ENCODE measurements around the gene FSTL3. TPM values are rescaled to one million over a fixed set of nuclear protein-coding genes. Genes with fewer than 3 reads are reported as not detected.
"Not testable (repeated sequence)": the region's sequence is repeated elsewhere in the genome, so short reads cannot be mapped to it uniquely, and the experiment has no call there.

FSTL3 gene
- total and polyA plus RNA-seq, 5 experiments from 2014 or later: 2.4 to 4.2 (median 3.0) TPM

DNA sequence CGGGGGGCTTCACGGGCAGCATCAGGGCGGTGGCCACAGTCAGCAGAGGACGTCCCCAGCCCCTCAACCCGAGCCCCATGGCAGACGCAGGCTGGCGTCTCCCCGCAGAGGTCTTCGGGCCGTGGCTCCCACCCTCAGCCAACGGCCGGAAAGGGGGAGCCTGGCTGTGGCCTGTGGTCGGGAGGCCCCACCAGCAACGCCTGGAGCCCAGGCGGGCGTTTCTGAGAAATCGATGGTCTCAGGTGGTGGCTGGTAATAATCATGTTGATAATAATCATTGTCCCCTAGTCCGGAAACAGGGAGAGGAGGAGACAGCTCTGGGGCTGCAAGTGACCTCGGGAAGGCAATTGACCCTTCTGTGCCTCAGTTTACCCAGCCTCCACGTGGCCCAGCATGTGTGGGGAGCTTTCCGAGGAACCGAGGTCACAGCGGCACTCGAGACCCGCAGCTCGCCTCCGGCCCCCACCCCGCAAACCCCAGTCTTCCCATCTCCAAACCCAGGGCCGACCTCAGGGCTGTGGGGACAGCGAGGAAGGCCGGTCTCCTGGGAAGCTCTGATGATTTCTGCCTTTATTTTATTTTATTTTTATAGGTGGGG is 19.3 kb downstream of the FSTL3 start, which contains the start of gene PRSS57:
Gene PRSS57, minus strand, starts transcription at position 101 of the 598 bp plus-strand sequence. Its CDS starts 22 bp downstream, at position 79.
- ATAC-seq (peak in 1 of 2 donors; percentile 23), DNase-seq (no peak)
- Mint-ChIP-seq H3K27ac (no peak within 1 kb of the TSS), H3K4me3 (peak within 1 kb of the TSS in 3 of 10 donors; percentile 26 to 51 (median 41)), H3K36me3 (no peaks in the 10 kb centered on the region), H3K4me1 (peaks cover 1 to 8% (median 5%) of the 10 kb centered on the region in 4 donors), H3K27me3 (peaks cover 1 to 42% (median 7%) of the 10 kb centered on the region in 5 donors), H3K9me3 (no peaks in the 10 kb centered on the region)
- POLR2A ChIA-PET: interaction anchor here (0.7 kb wide), 1 partner anchor 18 kb away, joined by 4 read pairs; no protein-coding TSS in a partner anchor

DNA sequence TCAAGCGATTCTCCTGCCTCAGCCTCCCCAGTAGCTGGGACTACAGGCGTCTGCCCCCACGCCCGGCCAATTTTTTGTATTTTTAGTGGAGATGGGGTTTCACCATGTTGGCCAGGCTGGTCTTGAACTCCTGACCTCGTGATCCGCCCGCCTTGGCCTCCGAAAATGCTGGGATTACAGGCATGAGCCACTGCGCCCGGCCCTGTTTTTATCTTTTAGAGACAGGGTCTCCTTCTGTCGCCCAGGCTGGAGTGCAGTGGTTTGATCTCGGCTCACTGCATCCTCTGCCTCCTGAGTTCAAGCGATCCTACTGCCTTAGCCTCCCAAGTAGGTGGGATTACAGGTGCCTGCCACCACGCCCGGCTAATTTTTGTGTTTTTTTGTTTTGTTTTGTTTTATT is 22.3 kb downstream of the FSTL3 start:
- H3K27ac Mint-ChIP-seq, H3K9me3 Mint-ChIP-seq, DNase-seq, H3K36me3 Mint-ChIP-seq, H3K4me3 Mint-ChIP-seq, ATAC-seq: not testable (repeated sequence)
- POLR2A ChIA-PET: interaction anchor here (1.0 kb wide), 1 partner anchor 19 kb away, joined by 3 read pairs; no protein-coding TSS in a partner anchor
- peaks cover 3 to 53% (median 10%) of the 10 kb centered on the region in 5 donors for H3K27me3 Mint-ChIP-seq
- peaks cover 5 to 21% (median 12%) of the 10 kb centered on the region in 4 donors for H3K4me1 Mint-ChIP-seq

DNA sequence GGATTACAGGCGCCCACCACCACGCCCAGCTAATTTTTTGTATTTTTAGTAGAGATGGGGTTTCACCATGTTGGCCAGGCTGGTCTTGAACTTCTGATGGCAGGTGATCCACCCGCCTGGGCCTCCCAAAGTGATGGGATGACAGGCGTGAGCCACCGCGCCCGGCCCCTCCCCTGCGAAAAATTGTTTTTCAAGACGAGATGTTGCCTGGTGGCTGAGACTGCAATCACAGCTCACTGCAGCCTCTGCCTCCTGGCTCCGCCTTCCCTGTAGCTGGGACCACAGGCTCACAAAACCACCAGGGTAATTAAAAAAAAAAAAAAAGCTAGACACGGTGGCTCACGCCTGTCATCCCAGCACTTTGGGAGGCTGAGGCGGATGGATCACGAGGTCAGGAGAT is 23.7 kb downstream of the FSTL3 start:
- H3K36me3 Mint-ChIP-seq, H3K4me3 Mint-ChIP-seq, H3K9me3 Mint-ChIP-seq, H3K27ac Mint-ChIP-seq: not testable (repeated sequence)
- DNase-seq: peak in 2 of 10 donors; percentile 25 to 29
- peaks cover 3 to 51% (median 10%) of the 10 kb centered on the region in 5 donors for H3K27me3 Mint-ChIP-seq
- peak in 1 of 2 donors; percentile 29 for ATAC-seq
- POLR2A ChIA-PET: interaction anchor here (0.6 to 1.0 kb wide), 2 partner anchors 21 to 575 kb away, joined by 3 read pairs; partner anchors contain the start of gene FAM174C
- H3K4me1 Mint-ChIP-seq: peaks cover 4 to 24% (median 17%) of the 10 kb centered on the region in 4 donors

DNA sequence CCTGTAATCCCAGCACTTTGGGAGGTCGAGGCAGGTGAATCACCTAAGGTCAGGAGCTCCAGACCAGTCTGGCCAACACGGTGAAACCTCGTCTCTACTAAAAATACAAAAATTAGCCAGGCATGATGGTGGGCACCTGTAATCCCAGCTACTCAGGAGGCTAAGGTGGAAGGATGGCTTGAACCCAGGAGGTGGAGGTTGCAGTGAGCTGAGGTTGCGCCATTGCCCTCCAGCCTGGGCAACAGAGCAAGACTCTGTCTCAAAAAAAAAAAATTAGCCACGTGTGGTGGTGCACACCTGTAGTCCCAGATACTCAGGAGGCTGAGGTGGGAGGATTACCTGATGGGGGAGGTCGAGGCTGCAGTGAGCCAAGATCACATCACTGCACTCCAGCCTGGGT is 26.7 kb downstream of the FSTL3 start:
- Mint-ChIP-seq H3K27ac (peak overlapping the region in 1 of 10 donors; percentile 4), H3K4me1 (peaks cover 4 to 19% (median 15%) of the 10 kb centered on the region in 4 donors), H3K27me3 (peaks cover 3 to 47% (median 13%) of the 10 kb centered on the region in 5 donors), H3K4me3 (peak overlapping the region in 7 of 10 donors; percentile 3 to 54 (median 45))
- not testable (repeated sequence) for H3K9me3 Mint-ChIP-seq, ATAC-seq, H3K36me3 Mint-ChIP-seq, DNase-seq
- POLR2A ChIA-PET: interaction anchor here (0.8 to 1.1 kb wide), 2 partner anchors 22 to 40 kb away, joined by 4 read pairs; partner anchors contain the start of gene RNF126

DNA sequence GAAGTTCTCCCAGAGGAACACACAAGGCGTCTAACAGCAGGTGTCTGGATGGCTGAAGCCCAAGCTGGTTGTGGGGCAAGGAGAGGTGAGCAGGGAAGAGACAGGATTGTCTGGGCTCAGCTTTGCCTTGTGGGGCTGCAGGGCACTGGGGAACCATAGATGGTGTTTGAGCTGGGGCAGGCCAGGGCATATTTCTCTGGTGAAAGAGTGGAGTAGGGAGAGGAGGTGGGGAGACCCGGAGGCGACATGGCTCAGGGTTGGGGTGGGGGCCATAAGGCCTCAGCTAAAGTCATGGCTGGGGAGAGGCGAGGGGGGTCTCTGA is 27.1 kb downstream of the FSTL3 start:
- H3K4me1 Mint-ChIP-seq: peaks cover 4 to 23% (median 15%) of the 10 kb centered on the region in 4 donors
- peaks cover 4 to 46% (median 17%) of the 10 kb centered on the region in 5 donors for H3K27me3 Mint-ChIP-seq
- POLR2A ChIA-PET: interaction anchor here (0.8 to 1.1 kb wide), 2 partner anchors 22 to 40 kb away, joined by 4 read pairs; partner anchors contain the start of gene RNF126
- H3K36me3 Mint-ChIP-seq: peaks cover 0 to 2% (median 0%) of the 10 kb centered on the region in 3 donors
- ATAC-seq (peak; percentile 3 to 20), DNase-seq (no peak)
- peaks cover 0 to 7% (median 0%) of the 10 kb centered on the region in 9 donors for H3K9me3 Mint-ChIP-seq
- peak overlapping the region in 2 of 10 donors; percentile 19 to 84 for H3K27ac Mint-ChIP-seq
- H3K4me3 Mint-ChIP-seq: peak overlapping the region in 7 of 10 donors; percentile 40 to 65 (median 50)

DNA sequence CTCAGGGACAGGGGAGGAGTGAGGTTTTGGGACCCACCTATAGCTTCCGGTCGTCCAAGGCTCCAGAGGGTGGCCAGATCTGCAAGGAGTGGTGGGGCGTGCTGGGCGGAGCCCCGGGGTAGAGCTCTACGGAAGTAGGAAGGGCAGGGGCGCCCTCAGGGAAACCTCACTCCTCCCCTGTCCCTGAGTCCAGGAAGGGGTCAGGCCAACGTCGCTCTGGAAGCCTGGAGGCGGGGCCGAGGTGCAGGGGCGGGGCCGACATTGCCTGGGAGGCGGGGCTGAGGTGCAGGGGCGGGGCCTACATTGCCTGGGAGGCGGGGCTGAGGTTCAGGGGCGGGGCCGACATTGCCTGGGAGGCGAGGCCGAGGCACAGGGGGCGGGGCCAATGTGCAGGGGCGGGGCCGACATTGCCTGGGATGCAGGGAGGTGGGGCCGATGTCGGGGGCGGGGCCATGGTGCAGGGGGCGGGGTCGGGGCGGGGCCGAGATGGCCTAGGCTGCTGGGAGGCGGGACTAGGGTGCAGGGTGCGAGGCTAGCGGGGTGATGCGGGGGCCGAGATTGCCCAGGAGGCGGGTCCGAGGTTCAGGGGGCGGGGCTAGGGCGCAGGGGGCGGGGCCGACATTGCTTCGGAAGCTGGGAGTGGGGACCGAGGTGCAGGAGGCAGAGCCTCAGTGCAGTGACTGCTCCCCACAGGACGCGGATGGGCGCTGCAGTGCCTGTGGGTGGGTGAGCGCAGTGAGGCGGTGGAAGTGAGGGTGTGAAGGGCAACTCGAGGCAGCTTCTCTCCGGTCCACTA is 27.7 kb downstream of the FSTL3 start:
- ATAC-seq (peak; percentile 69 to 78), DNase-seq (peak; percentile 44 to 79 (median 64))
- Mint-ChIP-seq H3K36me3 (peaks cover 0 to 2% (median 0%) of the 10 kb centered on the region in 3 donors), H3K27me3 (peaks cover 4 to 42% (median 17%) of the 10 kb centered on the region in 5 donors), H3K27ac (peak overlapping the region in 2 of 10 donors; percentile 19 to 33), H3K4me3 (peak overlapping the region in 7 of 10 donors; percentile 14 to 54 (median 50)), H3K9me3 (peaks cover 0 to 7% (median 0%) of the 10 kb centered on the region in 9 donors), H3K4me1 (peaks cover 4 to 23% (median 15%) of the 10 kb centered on the region in 4 donors)
- POLR2A ChIA-PET: interaction anchor here (0.8 to 1.1 kb wide), 2 partner anchors 23 to 41 kb away, joined by 4 read pairs; partner anchors contain the start of gene RNF126

DNA sequence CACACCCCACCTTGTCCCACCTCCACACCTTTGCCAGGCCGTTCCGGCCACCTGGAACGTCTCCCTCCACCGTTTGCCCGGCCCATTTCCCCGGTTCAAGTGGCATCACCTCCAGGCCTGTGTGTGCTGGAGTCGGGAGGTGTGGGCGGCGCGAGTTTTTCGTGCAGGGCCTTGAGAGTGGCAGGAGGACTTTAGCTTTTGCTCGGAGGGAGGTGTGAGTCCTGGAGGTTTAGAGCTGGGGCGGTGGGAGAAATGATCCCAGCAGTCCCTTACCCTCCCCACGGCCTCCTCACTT is 28.2 kb downstream of the FSTL3 start:
- ATAC-seq (no peak), DNase-seq (no peak)
- Mint-ChIP-seq H3K9me3 (peaks cover 0 to 7% (median 0%) of the 10 kb centered on the region in 9 donors), H3K4me1 (peaks cover 4 to 23% (median 15%) of the 10 kb centered on the region in 4 donors), H3K27me3 (peaks cover 4 to 37% (median 17%) of the 10 kb centered on the region in 5 donors), H3K36me3 (peaks cover 0 to 2% (median 0%) of the 10 kb centered on the region in 3 donors), H3K4me3 (peak overlapping the region in 3 of 10 donors; percentile 19 to 54 (median 36)), H3K27ac (peak overlapping the region in 1 of 10 donors; percentile 83)
- POLR2A ChIA-PET: no interaction called here

DNA sequence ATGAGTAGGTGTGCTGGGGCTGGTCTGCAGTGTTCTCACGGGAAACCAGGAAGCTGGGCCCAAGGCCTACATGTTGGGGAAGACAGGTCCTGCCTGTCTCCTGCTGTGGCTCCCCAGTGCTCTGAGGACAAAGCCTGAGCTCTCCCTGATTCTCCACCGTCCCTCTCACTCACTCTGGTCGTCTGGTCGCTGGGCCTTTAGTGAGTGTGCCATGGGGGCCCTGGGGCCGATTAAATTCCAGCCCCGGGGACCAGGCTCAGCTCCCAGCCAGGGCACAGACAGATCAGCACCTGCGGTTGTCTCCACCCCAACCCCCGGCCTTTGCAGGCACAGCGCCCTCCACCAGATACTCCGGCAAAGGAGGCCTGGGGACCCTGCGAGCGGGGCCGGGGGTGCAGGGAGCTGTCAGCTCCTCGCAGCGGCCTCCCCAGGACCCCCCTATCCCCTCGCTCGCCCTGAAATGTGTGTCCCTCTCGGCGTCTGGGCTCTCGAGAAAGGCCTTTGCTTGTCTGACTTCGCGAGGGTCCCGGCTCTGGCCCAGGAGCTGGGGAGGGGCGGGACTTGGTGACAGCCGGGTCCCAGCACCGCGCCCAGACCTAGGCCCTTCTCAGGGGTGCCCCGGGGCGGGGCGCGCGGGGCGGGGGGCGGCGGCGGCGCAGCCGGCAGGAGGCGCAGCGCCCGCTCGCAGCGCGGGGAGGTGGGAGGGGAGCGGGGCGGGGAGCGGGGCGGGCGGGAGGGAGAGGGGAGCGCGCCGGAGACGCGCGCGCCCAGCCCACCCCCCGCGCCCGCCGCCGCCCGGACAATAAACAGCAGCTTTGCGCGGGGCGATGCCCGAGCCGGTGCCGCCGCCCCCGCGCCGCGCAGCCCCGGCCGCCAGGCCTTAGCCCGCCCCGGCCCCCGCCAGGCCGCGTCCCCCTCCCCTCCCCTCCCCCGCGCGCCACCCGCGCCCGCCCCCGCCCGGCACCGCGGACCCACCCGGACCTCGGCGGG is 32.3 kb downstream of the FSTL3 start, which contains the start of gene PALM:
Gene PALM, plus strand, starts transcription at position 782 of the 990 bp plus-strand sequence. CDS start 212 bp downstream, outside the sequence.
- H3K27ac Mint-ChIP-seq: peak within 1 kb of the TSS in 1 of 10 donors; percentile 24
- POLR2A ChIA-PET: interaction anchor here (0.6 kb wide), 1 partner anchor 214 kb away, joined by 4 read pairs; no protein-coding TSS in a partner anchor
- H3K4me1 Mint-ChIP-seq: peaks cover 0 to 16% (median 7%) of the 10 kb centered on the region in 4 donors
- ATAC-seq (no peak), DNase-seq (peak in 2 of 10 donors; percentile 4 to 42)
- H3K36me3 Mint-ChIP-seq: peaks cover 0 to 2% (median 0%) of the 10 kb centered on the region in 3 donors
- H3K4me3 Mint-ChIP-seq: peak within 1 kb of the TSS in 7 of 10 donors; percentile 16 to 72 (median 41)
- peaks cover 0 to 3% (median 0%) of the 10 kb centered on the region in 9 donors for H3K9me3 Mint-ChIP-seq
- H3K27me3 Mint-ChIP-seq: peaks cover 7 to 39% (median 12%) of the 10 kb centered on the region in 5 donors

DNA sequence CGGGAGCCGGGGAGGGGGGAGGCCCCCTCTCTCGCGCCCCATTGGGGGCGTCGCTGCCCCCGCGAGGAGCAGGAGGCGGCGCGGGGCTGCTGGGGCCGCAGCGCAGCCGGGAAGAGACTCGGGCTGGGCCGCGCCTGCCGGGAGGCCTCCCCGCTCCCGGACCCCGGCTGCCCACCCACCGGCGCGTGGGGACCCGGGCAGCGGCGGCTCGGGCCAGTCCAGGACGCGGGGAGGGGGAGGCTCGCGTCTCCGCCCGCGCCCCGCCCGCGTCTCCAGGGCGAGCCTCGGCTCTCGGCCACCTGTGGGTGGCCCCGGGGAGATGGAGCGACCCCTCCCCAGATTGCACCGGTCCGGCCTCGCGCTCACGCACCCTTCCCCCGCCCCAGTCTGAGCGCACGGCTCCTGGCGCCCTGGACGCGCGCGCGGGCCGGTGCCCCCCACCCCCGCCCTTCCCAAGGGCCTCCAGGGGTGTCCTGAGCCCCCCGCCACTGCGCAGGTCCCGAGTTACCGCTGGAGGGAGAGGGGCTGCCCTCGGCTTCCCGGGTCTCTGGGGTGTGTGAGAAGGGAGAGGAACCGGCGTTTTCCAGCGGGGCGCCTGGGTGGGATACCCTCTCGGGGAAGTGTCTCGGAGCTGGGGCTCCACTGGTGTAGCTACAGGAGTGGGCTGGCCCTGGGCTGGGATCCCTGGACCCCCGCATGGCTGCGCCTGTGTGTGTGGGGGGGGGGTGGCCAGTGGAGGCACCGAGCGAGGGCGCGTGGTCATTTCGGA is 33.2 kb downstream of the FSTL3 start:
- H3K4me1 Mint-ChIP-seq: peaks cover 0 to 12% (median 2%) of the 10 kb centered on the region in 4 donors
- H3K4me3 Mint-ChIP-seq: no peak overlapping the region
- H3K9me3 Mint-ChIP-seq: peaks cover 0 to 3% (median 0%) of the 10 kb centered on the region in 9 donors
- H3K27me3 Mint-ChIP-seq: peaks cover 7 to 39% (median 12%) of the 10 kb centered on the region in 5 donors
- ATAC-seq: no peak
- H3K36me3 Mint-ChIP-seq: peaks cover 0 to 2% (median 0%) of the 10 kb centered on the region in 3 donors
- no peak overlapping the region for H3K27ac Mint-ChIP-seq
- POLR2A ChIA-PET: no interaction called here
- no peak for DNase-seq

DNA sequence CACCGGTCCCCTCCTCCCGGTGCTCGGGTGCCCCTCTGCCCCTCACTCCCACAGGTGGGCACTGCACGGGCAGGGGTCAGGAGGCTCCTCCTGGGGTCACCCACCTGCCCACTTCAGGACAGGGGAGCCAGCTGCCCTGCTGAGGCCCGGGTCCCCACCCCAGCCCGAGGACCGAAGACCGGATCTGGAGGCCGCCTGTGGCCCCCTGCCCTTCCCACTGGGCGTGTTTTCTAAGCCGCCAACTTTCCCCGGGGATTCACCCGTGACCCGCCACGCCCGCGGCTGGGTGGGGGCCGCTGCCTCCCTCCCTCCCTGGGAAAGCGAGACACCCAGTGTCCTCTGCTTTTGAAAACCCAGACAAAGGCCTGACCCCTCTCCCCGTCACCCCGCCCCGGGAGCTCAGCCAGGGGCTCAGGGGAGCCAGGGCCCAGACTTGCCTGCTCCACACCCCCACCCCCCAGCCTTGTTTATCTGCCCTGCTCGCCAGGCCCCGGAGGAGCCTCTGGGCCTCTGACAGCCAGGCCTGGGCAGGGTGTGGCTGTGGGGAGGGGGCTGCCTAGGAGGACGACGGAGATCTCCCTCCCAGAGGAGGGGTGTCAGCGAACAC is 33.9 kb downstream of the FSTL3 start:
- peaks cover 0 to 9% (median 1%) of the 10 kb centered on the region in 4 donors for H3K4me1 Mint-ChIP-seq
- ATAC-seq (no peak), DNase-seq (no peak)
- peaks cover 0 to 2% (median 0%) of the 10 kb centered on the region in 3 donors for H3K36me3 Mint-ChIP-seq
- peaks cover 0 to 3% (median 0%) of the 10 kb centered on the region in 9 donors for H3K9me3 Mint-ChIP-seq
- peaks cover 7 to 39% (median 13%) of the 10 kb centered on the region in 5 donors for H3K27me3 Mint-ChIP-seq
- H3K4me3 Mint-ChIP-seq: no peak overlapping the region
- POLR2A ChIA-PET: no interaction called here
- H3K27ac Mint-ChIP-seq: no peak overlapping the region

Data from naive thymus-derived CD8-positive, alpha-beta T cell (primary cell).